MM.1S (cell line): ENCODE data around the gene TPCN2.

Source experiments
- DNase-seq: peaks from one replicate; pipeline ENCODE4 v3.0.0-alpha.2; 2015
- H2AFZ ChIP-seq: fragments of 300-600 bp; sonication (generic); 2 replicates; pipeline ENCODE4 v1.6.0; 2016; ENCODE audit warnings: antibody characterized with exemption, low read length
- H3F3A ChIP-seq: fragments of 300-600 bp; sonication (generic); 2 replicates; pipeline ENCODE4 v1.6.1; 2016; ENCODE audit warnings: mild to moderate bottlenecking, antibody characterized with exemption, low read length, moderate library complexity, mixed read lengths; ENCODE audit not compliant: insufficient read depth
- H3K27ac ChIP-seq: fragments of 300-600 bp; sonication (generic); 2 replicates; pipeline ENCODE4 v1.5.1; 2016; ENCODE audit warnings: mild to moderate bottlenecking, low read length
- H3K27me3 ChIP-seq: fragments of 300-600 bp; sonication (generic); replicated peaks from 2 replicates; pipeline ENCODE4 v1.6.0; 2016; ENCODE audit warnings: low read length; ENCODE audit not compliant: insufficient read depth
- H3K36me3 ChIP-seq: fragments of 300-600 bp; sonication (generic); replicated peaks from 2 replicates; pipeline ENCODE4 v1.6.1; 2016; ENCODE audit warnings: mild to moderate bottlenecking, low read length, mixed read lengths; ENCODE audit not compliant: insufficient read depth
- H3K4me1 ChIP-seq: fragments of 300-600 bp; sonication (generic); 2 replicates; pipeline ENCODE4 v1.6.1; 2016; ENCODE audit warnings: low read length, mixed read lengths
- H3K4me2 ChIP-seq: fragments of 300-600 bp; sonication (generic); 2 replicates; pipeline ENCODE4 v1.6.0; 2016; ENCODE audit warnings: low read depth, low read length
- H3K4me3 ChIP-seq: fragments of 300-600 bp; sonication (generic); 2 replicates; pipeline ENCODE4 v1.5.1; 2016; ENCODE audit warnings: low read length, mixed read lengths
- H3K79me2 ChIP-seq: fragments of 300-600 bp; sonication (generic); 2 replicates; pipeline ENCODE4 v1.6.1; 2016; ENCODE audit warnings: mixed run types, low read length, mixed read lengths
- H3K9ac ChIP-seq: fragments of 300-600 bp; sonication (generic); 2 replicates; pipeline ENCODE4 v1.6.1; 2016; ENCODE audit warnings: low read length, mixed read lengths
- H3K9me2 ChIP-seq: fragments of 300-600 bp; sonication (generic); replicated peaks from 2 replicates; pipeline ENCODE4 v1.6.1; 2016; ENCODE audit warnings: mild to moderate bottlenecking, low read length, mixed read lengths; ENCODE audit not compliant: insufficient read depth
- H3K9me3 ChIP-seq: fragments of 300-600 bp; sonication (generic); replicated peaks from 2 replicates; pipeline ENCODE4 v1.6.1; 2016; ENCODE audit warnings: mild to moderate bottlenecking, low read length, mixed read lengths; ENCODE audit not compliant: insufficient read depth
- H4K20me1 ChIP-seq: fragments of 300-600 bp; sonication (generic); 2 replicates; pipeline ENCODE4 v1.6.1; 2016; ENCODE audit warnings: mild to moderate bottlenecking, low read length, moderate library complexity, mixed read lengths; ENCODE audit not compliant: insufficient read depth
- EZH2 ChIP-seq: fragments of 300-600 bp; sonication (generic); optimal IDR thresholded peaks from 2 replicates; pipeline ENCODE3; 2017; ENCODE audit warnings: low read depth, mild to moderate bottlenecking, antibody characterized with exemption, low read length, mixed read lengths
- EZH2phosphoT487 ChIP-seq: fragments of 300-600 bp; sonication (generic); IDR thresholded peaks from 2 replicates; pipeline ENCODE4 v1.6.1; 2018; ENCODE audit warnings: antibody characterized with exemption, low read length
- TF ChIP-seq, protein P1 (sequence below): fragments of 300-600 bp; sonication (generic); IDR thresholded peaks from 2 replicates; pipeline ENCODE4 v1.5.1; 2016; ENCODE audit warnings: antibody characterized with exemption, low read length, mixed read lengths

TPCN2 gene

GRCh38 chr11:69183613-69184012 lies 134.9 kb downstream of the TPCN2 start:
- H3K27ac ChIP-seq, result no peak overlapping the region
- no peaks in the 10 kb centered on the region for H3K9me3 ChIP-seq
- H2AFZ ChIP-seq, result no peak overlapping the region
- H3K79me2 ChIP-seq, result no peaks in the 10 kb centered on the region
- no peak for DNase-seq
- no peaks in the 10 kb centered on the region for H4K20me1 ChIP-seq
- H3F3A ChIP-seq, result no peaks in the 10 kb centered on the region
- TF ChIP-seq EZH2, result no peak
- TF ChIP-seq, protein P1, sequence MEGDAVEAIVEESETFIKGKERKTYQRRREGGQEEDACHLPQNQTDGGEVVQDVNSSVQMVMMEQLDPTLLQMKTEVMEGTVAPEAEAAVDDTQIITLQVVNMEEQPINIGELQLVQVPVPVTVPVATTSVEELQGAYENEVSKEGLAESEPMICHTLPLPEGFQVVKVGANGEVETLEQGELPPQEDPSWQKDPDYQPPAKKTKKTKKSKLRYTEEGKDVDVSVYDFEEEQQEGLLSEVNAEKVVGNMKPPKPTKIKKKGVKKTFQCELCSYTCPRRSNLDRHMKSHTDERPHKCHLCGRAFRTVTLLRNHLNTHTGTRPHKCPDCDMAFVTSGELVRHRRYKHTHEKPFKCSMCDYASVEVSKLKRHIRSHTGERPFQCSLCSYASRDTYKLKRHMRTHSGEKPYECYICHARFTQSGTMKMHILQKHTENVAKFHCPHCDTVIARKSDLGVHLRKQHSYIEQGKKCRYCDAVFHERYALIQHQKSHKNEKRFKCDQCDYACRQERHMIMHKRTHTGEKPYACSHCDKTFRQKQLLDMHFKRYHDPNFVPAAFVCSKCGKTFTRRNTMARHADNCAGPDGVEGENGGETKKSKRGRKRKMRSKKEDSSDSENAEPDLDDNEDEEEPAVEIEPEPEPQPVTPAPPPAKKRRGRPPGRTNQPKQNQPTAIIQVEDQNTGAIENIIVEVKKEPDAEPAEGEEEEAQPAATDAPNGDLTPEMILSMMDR, result no peak
- no peak for TF ChIP-seq EZH2phosphoT487
- H3K36me3 ChIP-seq, result no peaks in the 10 kb centered on the region
- no peak overlapping the region for H3K9ac ChIP-seq
- no peaks in the 10 kb centered on the region for H3K4me1 ChIP-seq
- no peak overlapping the region for H3K4me2 ChIP-seq
- peaks cover 47% of the 10 kb centered on the region for H3K27me3 ChIP-seq
- H3K9me2 ChIP-seq, result no peaks in the 10 kb centered on the region
- no peak overlapping the region for H3K4me3 ChIP-seq
